ENCODE data around the gene CXXC1. TPM values are rescaled to one million over a fixed set of nuclear protein-coding genes. Genes with fewer than 3 reads are reported as not detected.
A peak's percentile ranks its signal among the peaks of the same experiment; 100 is the strongest.

CXXC1 gene
- total RNA-seq, 3 donors from 2014 or later, result 80.9 to 88.8 (median 83.7) TPM

GRCh38 chr18:50268022-50268747 lies 19.3 kb downstream of the CXXC1 start:
- Histone ChIP-seq H3K4me3 (no peak overlapping the region), H3K4me1 (ENCODE audit: low read depth) (no peaks in the 10 kb centered on the region), H3K36me3 (ENCODE audit: low read depth) (peaks cover 9% of the 10 kb centered on the region), H3K9me3 (no peaks in the 10 kb centered on the region)
- DNase-seq (peak; percentile 88 to 92 (median 88)), ATAC-seq (peak; percentile 84)
- intact Hi-C loops (cut with DNase I, micrococcal nuclease), result loop anchor here in 1 of 2 donors (5.0 kb wide), 1 partner anchor 39 kb away; no protein-coding TSS in a partner anchor
- TF ChIP-seq CTCF (IDR thresholded peaks at IDR 0.05), result peak; percentile 51

GRCh38 chr18:50266248-50266704 lies 21.2 kb downstream of the CXXC1 start, which contains the start of gene CFAP53:
TSS of gene CFAP53 (minus strand) at chr18:50266495. CDS start at chr18:50266404, 91 bp downstream.
- ATAC-seq, result peak; percentile 96

GRCh38 chr18:50262977-50263376 lies 24.5 kb downstream of the CXXC1 start:
- intact Hi-C loops (cut with DNase I, micrococcal nuclease), result no loop called here
- TF ChIP-seq CTCF (IDR thresholded peaks at IDR 0.05), result no peak

More at GRCh38 chr18:50266248-50266704, 21.2 kb downstream of the CXXC1 start, which contains the start of gene CFAP53:
- peak; percentile 92 to 97 (median 93) for DNase-seq
- Histone ChIP-seq H3K4me1 (ENCODE audit: low read depth) (no peaks in the 10 kb centered on the region), H3K9me3 (no peaks in the 10 kb centered on the region), H3K36me3 (ENCODE audit: low read depth) (no peaks in the 10 kb centered on the region), H3K4me3 (peak within 1 kb of the TSS; percentile 15)
- no peak for TF ChIP-seq CTCF (IDR thresholded peaks at IDR 0.05)
- intact Hi-C loops (cut with DNase I, micrococcal nuclease), result loop anchor here in 1 of 2 donors (5.0 kb wide), 1 partner anchor 41 kb away; no protein-coding TSS in a partner anchor

DNA sequence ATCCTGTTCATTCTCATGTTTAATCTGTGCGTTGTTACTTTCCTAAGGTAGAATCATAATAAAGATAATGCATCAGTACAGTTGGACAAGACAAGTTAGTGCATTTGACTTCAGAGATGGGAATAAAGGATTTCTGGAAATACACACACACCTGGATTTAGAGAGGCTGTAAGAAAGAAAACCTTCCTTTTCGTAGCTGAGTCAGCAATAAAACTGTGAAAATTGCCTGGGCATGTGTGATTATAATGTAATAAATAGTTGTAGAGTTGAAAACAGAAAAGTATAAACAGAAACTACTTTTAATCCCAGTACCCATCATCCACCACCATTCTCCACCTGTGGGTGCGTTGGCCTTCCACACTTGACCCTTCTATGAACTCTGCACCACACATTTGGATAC lies 36.6 kb downstream of the CXXC1 start:
- DNase-seq (no peak), ATAC-seq (no peak)
- no peak for TF ChIP-seq CTCF (IDR thresholded peaks at IDR 0.05)
- H3K4me3 ChIP-seq, result no peak overlapping the region
- no peaks in the 10 kb centered on the region for H3K36me3 ChIP-seq (ENCODE audit: low read depth)
- no peaks in the 10 kb centered on the region for H3K4me1 ChIP-seq (ENCODE audit: low read depth)
- H3K9me3 ChIP-seq, result no peaks in the 10 kb centered on the region
- intact Hi-C loops (cut with DNase I, micrococcal nuclease), result no loop called here

More at GRCh38 chr18:50262977-50263376, 24.5 kb downstream of the CXXC1 start:
- no peak overlapping the region for H3K4me3 ChIP-seq
- H3K4me1 ChIP-seq (ENCODE audit: low read depth), result no peaks in the 10 kb centered on the region
- DNase-seq (no peak), ATAC-seq (no peak)
- H3K9me3 ChIP-seq, result no peaks in the 10 kb centered on the region
- no peaks in the 10 kb centered on the region for H3K36me3 ChIP-seq (ENCODE audit: low read depth)

- intact Hi-C loops (cut with DNase I, micrococcal nuclease), result no loop called here
- no peaks in the 10 kb centered on the region for H3K4me1 ChIP-seq (ENCODE audit: low read depth)
- no peak for ATAC-seq
- no peak for DNase-seq
- TF ChIP-seq CTCF (IDR thresholded peaks at IDR 0.05), result no peak
- H3K36me3 ChIP-seq (ENCODE audit: low read depth), result no peaks in the 10 kb centered on the region
- H3K4me3 ChIP-seq, result no peak overlapping the region
- no peaks in the 10 kb centered on the region for H3K9me3 ChIP-seq
Observed at GRCh38 chr18:50249576-50249975, 37.9 kb downstream of the CXXC1 start.
